BLaER1 treated with 17β-estradiol and CSF1 and Interleukin-3, amounts not matched to agents 10 nM and 100 nM (cell line): Measurements from ENCODE around the gene UTP14C.
"Not testable (repeated sequence)": the region's sequence is repeated elsewhere in the genome, so short reads cannot be mapped to it uniquely, and the experiment has no call there.

Experiments used
- H3K27ac ChIP-seq, 11 experiments: shearing (Covaris generic); formaldehyde crosslinking; 2 replicates each; pipeline ENCODE4 v1.8.1; 2022
- H3K27me3 ChIP-seq, 11 experiments: shearing (Covaris generic); formaldehyde crosslinking; 2 replicates each; pipeline ENCODE4 v1.8.1; 2022
- H3K36me3 ChIP-seq, 11 experiments: shearing (Covaris generic); formaldehyde crosslinking; 2 replicates each; pipeline ENCODE4 v1.8.1; 2022
- H3K4me1 ChIP-seq, 10 experiments: shearing (Covaris generic); formaldehyde crosslinking; 2 replicates each; pipeline ENCODE4 v1.8.1; 2022
- H3K4me2 ChIP-seq, 11 experiments: shearing (Covaris generic); formaldehyde crosslinking; 2 replicates each; pipeline ENCODE4 v1.8.1; 2022
- H3K4me3 ChIP-seq, 10 experiments: shearing (Covaris generic); formaldehyde crosslinking; 2 replicates each; pipeline ENCODE4 v1.8.1; 2022
- H3K9ac ChIP-seq, 11 experiments: shearing (Covaris generic); formaldehyde crosslinking; 2 replicates each; pipeline ENCODE4 v1.8.1; 2022
- H3K9me3 ChIP-seq, 11 experiments: shearing (Covaris generic); formaldehyde crosslinking; replicated peaks in 1 of 11; 2 replicates each; pipeline ENCODE4 v1.8.1; 2022
- H4K20me1 ChIP-seq, 11 experiments: shearing (Covaris generic); formaldehyde crosslinking; 2 replicates each; pipeline ENCODE4 v1.8.1; 2022
- Cebpa-rat ChIP-seq, 11 experiments: shearing (Covaris generic); IDR thresholded peaks; 2 replicates each; pipeline ENCODE4 v1.8.1; 2022

UTP14C gene, protein sequence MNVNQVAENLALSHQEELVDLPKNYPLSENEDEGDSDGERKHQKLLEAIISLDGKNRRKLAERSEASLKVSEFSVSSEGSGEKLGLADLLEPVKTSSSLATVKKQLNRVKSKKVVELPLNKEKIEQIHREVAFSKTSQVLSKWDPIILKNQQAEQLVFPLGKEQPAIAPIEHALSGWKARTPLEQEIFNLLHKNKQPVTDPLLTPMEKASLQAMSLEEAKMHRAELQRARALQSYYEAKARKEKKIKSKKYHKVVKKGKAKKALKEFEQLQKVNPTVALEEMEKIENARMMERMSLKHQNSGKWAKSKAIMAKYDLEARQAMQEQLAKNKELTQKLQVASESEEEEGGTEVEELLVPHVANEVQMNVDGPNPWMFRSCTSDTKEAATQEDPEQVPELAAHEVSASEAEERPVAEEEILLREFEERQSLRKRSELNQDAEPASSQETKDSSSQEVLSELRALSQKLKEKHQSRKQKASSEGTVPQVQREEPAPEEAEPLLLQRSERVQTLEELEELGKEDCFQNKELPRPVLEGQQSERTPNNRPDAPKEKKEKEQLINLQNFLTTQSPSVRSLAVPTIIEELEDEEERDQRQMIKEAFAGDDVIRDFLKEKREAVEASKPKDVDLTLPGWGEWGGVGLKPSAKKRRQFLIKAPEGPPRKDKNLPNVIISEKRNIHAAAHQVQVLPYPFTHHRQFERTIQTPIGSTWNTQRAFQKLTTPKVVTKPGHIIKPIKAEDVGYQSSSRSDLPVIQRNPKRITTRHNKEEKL

DNA sequence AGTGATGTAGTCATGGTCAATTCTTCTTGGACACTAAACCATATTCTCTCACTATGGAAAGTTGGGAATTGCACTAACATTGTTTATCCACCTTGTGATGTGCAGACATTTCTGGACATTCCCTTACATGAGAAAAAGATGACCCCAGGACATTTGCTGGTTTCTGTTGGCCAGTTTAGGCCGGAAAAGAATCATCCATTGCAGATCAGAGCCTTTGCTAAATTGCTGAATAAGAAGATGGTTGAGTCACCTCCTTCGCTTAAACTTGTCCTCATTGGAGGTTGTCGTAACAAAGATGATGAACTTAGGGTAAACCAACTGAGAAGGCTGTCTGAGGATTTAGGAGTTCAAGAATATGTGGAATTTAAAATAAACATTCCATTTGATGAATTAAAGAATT is at the start of gene UTP14C:
UTP14C (plus strand) TSS at position 211 of the 400 bp plus-strand sequence. CDS start 4,114 bp downstream, outside the sequence.
- TF ChIP-seq Cebpa-rat (IDR thresholded peaks at IDR 0.05): no peak
- peaks cover 91 to 100% (median 97%) of the 10 kb centered on the region in 11 experiments for H3K36me3 ChIP-seq
- H3K4me1 ChIP-seq: no peaks in the 10 kb centered on the region
- H3K4me2 ChIP-seq: no peak within 1 kb of the TSS
- no peaks in the 10 kb centered on the region for H3K27me3 ChIP-seq
- peaks cover 0 to 40% (median 9%) of the 10 kb centered on the region in 11 experiments; a peak in 8 of 22 replicates for H4K20me1 ChIP-seq
- H3K27ac ChIP-seq: no peak within 1 kb of the TSS
- no peaks in the 10 kb centered on the region; a peak in 1 of 22 replicates for H3K9me3 ChIP-seq
- H3K9ac ChIP-seq: no peak within 1 kb of the TSS
- H3K4me3 ChIP-seq: no peak within 1 kb of the TSS

DNA sequence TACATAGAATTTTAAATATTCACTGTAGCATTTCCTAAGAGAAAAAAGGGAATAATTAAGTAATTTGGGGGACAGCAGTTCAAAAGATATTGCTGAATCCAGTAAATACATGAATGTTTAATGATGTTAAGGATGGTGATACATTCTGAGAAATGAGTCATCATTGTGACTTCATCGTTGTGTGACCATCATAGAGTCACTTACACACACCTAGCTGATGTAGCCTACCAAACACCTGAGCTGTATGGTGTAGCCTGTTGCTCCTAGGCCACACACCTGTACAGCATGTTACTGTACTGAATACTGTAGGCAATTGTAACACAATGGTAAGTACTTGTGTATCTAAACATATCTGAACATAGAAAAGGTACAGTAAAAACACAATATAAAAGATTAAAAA is 48.1 kb upstream of the UTP14C start:
- TF ChIP-seq Cebpa-rat (IDR thresholded peaks at IDR 0.05): no peak
- peaks cover 0 to 4% (median 0%) of the 10 kb centered on the region in 10 experiments; a peak in 2 of 20 replicates for H3K4me1 ChIP-seq
- H3K27me3 ChIP-seq: no peaks in the 10 kb centered on the region
- H3K9me3 ChIP-seq: no peaks in the 10 kb centered on the region
- no peak overlapping the region for H3K27ac ChIP-seq
- no peak overlapping the region for H3K9ac ChIP-seq
- H3K4me2 ChIP-seq: no peak overlapping the region
- no peak overlapping the region for H3K4me3 ChIP-seq
- no peaks in the 10 kb centered on the region for H3K36me3 ChIP-seq
- no peaks in the 10 kb centered on the region for H4K20me1 ChIP-seq

DNA sequence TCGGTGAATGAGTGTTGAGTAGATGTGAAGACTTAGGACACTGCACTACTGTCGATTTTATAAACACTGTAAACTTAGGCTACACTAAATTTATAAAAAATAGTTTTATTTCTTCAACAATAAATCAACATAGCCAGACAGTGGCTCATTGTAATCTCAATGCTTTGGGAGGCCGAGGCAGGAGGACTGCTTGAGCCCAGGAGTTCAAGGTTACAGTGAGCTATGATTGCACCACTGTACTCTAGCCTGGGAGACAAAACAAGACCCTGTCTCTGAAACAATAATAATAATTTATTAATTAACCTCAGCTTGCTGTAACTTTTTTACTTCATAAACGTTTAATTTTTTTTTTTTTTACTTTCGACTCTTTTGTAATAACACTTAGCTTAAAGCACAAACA is 47.6 kb upstream of the UTP14C start:
- Histone ChIP-seq H3K4me3 (no peak overlapping the region), H3K9me3 (no peaks in the 10 kb centered on the region), H3K36me3 (no peaks in the 10 kb centered on the region), H3K4me1 (no peaks in the 10 kb centered on the region), H3K27me3 (no peaks in the 10 kb centered on the region), H3K4me2 (no peak overlapping the region), H4K20me1 (no peaks in the 10 kb centered on the region), H3K27ac (no peak overlapping the region), H3K9ac (no peak overlapping the region)
- TF ChIP-seq Cebpa-rat (IDR thresholded peaks at IDR 0.05): no peak

DNA sequence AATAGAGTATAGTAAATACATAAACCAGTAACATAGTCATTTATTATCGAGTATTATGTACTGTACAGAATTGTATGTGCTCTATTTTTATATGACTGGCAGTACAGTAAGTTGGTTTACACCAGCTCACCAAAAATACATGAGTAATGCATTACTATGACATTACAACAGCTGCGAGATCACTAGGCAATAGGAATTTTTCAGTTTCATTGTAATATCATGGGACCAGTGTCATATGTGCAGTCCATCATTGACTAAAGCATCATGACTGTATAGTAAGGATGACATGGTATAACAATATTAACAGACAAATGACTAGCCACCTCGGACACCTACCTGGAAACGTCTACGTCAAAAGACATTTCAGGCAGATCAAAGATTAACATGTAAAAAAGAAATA is 46.9 kb upstream of the UTP14C start:
- Histone ChIP-seq H3K4me3 (no peak overlapping the region), H3K36me3 (no peaks in the 10 kb centered on the region), H3K9ac (no peak overlapping the region), H3K9me3 (no peaks in the 10 kb centered on the region), H3K4me1 (no peaks in the 10 kb centered on the region), H3K4me2 (no peak overlapping the region), H3K27ac (no peak overlapping the region), H3K27me3 (no peaks in the 10 kb centered on the region), H4K20me1 (no peaks in the 10 kb centered on the region)
- TF ChIP-seq Cebpa-rat (IDR thresholded peaks at IDR 0.05): no peak

DNA sequence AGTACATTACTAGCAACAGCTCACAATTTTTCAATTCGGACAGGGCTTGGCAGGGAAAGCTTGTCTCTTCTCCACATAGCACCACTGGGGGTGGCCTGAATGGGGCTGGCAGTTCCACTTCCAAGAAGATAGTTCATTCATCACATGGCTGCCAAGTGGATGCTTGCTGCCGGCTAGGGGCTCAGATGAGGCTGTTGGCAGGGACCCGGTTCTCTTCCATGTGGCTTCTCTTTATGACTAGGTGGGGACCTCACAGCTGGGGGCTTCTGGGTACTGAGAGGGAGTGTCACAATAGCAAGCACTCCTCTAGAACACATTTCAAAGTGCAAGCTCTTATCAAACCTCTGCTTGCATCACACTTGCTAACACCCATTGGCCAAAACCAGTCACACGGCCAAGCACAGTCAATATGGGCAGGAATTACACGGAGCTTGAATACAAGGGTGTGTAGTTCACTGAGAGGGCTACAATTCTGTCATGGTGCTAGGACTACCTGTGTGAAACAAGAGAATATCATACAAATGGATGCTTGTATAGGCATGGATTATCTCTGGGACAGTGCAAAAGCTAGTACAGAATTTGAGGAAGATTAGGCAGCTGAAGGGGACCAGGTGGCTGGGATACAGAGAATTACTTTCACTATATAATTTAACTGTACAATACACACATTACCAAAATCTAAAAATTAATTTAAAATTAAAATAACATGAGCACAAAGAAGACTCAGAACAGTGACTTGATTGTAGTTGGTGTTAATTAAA is 45.5 kb upstream of the UTP14C start:
- Histone ChIP-seq H3K4me1 (no peaks in the 10 kb centered on the region), H3K4me2 (no peak overlapping the region), H3K9ac (no peak overlapping the region), H3K36me3 (no peaks in the 10 kb centered on the region), H3K9me3 (peaks cover 0 to 9% (median 0%) of the 10 kb centered on the region in 11 experiments; a peak in 4 of 22 replicates), H3K27me3 (no peaks in the 10 kb centered on the region), H3K27ac (no peak overlapping the region), H3K4me3 (no peak overlapping the region), H4K20me1 (no peaks in the 10 kb centered on the region)
- no peak for TF ChIP-seq Cebpa-rat (IDR thresholded peaks at IDR 0.05)

DNA sequence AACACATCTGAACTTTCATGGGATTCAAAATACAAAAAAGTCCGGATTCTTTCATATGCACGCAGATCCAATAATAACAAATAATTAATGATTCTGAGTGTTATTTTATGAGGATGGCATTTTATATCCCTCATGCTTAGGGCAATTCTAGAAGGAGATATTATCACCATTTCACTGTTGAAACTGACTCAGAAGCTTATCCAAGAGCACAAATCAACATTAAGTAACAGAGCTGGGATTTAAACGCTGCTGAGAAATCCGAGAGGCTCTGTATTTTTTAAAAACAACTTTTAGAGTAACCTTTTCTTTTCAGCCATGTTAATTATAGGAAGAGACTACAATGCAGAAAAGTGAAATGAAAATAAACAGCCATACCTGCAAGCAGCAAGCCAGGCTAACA is 43.6 kb upstream of the UTP14C start:
- TF ChIP-seq Cebpa-rat (IDR thresholded peaks at IDR 0.05): no peak
- Histone ChIP-seq H3K9me3 (peaks cover 0 to 15% (median 0%) of the 10 kb centered on the region in 11 experiments; a peak in 5 of 22 replicates), H3K4me3 (no peak overlapping the region)

DNA sequence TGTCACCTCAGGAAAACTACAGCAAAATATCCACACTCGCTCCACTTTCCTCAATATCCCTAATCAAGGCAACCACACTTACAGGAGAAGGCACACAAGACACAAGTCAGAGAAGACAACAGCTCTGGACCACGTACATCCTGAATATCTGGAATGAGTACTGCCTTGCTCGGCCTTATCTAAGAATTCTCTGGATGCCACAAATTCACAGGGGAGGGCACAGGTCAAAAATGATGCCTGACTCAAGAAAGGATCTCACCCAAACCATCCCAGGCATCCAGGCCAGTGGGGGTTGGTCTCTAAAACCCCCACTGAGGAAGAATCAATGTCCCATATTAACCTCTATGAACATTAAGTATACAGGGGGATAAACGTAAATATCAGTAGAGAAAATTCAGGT is 43.1 kb upstream of the UTP14C start:
- TF ChIP-seq Cebpa-rat (IDR thresholded peaks at IDR 0.05): no peak
- H3K4me2 ChIP-seq: no peak overlapping the region
- H3K4me1 ChIP-seq: no peaks in the 10 kb centered on the region

More for the DNA sequence above, 43.6 kb upstream of the UTP14C start:
- H3K9ac ChIP-seq: no peak overlapping the region
- no peaks in the 10 kb centered on the region for H3K27me3 ChIP-seq
- no peaks in the 10 kb centered on the region for H3K4me1 ChIP-seq
- H3K4me2 ChIP-seq: no peak overlapping the region
- no peak overlapping the region for H3K27ac ChIP-seq
- H3K36me3 ChIP-seq: no peaks in the 10 kb centered on the region
- H4K20me1 ChIP-seq: no peaks in the 10 kb centered on the region

DNA sequence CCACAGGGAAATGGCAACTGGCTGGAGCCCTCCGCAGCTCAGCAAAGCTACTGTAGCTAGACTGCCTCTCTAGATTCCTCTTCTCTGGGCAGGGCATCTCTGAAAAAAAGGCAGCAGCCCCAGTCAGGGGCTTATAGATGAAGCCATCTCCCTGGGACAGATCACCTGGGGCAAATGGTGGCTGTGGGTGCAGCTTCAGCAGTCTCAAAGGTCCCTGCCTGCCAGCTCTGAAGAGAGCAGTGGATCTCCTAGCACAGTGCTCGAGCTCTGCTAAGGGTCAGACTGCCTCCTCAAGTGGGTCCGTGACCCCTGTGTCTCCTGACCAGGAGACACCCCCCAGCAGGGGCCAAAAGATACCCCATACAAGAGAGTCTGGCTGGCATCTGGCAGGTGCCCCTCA is 41.2 kb upstream of the UTP14C start:
- not testable (repeated sequence) for H3K4me3 ChIP-seq, H4K20me1 ChIP-seq, H3K4me1 ChIP-seq, H3K27me3 ChIP-seq, H3K27ac ChIP-seq, H3K9ac ChIP-seq, H3K36me3 ChIP-seq, H3K4me2 ChIP-seq
- peaks cover 0 to 21% (median 3%) of the 10 kb centered on the region in 11 experiments; a peak in 6 of 22 replicates for H3K9me3 ChIP-seq

More for the DNA sequence above, 43.1 kb upstream of the UTP14C start:
- Histone ChIP-seq H3K4me3 (no peak overlapping the region), H3K27ac (no peak overlapping the region), H3K9me3 (peaks cover 0 to 15% (median 0%) of the 10 kb centered on the region in 11 experiments; a peak in 5 of 22 replicates), H4K20me1 (no peaks in the 10 kb centered on the region), H3K27me3 (no peaks in the 10 kb centered on the region), H3K36me3 (no peaks in the 10 kb centered on the region), H3K9ac (no peak overlapping the region)

DNA sequence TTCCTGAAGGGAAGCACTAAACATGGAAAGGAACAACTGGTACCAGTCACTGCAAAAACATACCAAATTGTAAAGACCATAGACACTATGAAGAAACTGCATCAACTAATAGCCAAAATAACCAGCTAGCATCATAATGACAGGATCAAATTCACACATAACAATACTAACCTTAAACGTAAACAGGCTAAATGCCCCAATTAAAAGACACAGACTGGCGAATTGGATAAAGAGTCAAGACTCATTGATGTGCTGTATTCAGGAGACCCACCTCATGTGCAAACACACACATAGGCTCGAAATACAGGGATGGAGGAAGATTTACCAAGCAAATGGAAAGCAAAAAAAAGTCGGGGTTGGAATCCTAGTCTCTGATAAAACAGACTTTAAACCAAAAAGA is 39.6 kb upstream of the UTP14C start:
- H3K4me2 ChIP-seq, H3K36me3 ChIP-seq, H3K27ac ChIP-seq, H3K27me3 ChIP-seq, H3K4me1 ChIP-seq, H3K4me3 ChIP-seq, H4K20me1 ChIP-seq, H3K9ac ChIP-seq: not testable (repeated sequence)
- peaks cover 0 to 21% (median 3%) of the 10 kb centered on the region in 11 experiments; a peak in 6 of 22 replicates for H3K9me3 ChIP-seq
